DMS79 (cell line): ENCODE measurements around the gene COL23A1.

Experiments
- DNase-seq: peaks from one replicate; lab custom pipeline; 2025; lab: John Stamatoyannopoulos, UW

Gene COL23A1

DNA sequence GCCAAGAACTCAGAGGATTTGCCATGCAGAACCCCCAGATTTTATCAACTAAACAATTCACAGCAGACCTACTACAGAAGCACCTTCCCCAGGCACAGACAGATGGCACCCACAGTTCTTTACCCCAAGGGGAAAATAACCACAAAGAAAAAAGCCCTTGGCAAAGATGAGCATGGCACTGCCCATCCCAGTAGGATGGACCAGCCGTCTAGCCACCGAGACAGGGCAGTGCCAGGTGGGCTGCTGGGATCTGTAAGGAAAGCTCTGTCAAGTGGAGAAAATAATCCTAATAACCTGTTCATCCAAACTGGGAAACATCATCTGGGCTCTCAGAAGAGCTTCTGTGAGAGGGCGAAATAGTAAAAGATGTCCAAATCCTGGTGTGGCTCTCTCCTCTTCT is 130.0 kb downstream of the COL23A1 start:
- no peak for DNase-seq

DNA sequence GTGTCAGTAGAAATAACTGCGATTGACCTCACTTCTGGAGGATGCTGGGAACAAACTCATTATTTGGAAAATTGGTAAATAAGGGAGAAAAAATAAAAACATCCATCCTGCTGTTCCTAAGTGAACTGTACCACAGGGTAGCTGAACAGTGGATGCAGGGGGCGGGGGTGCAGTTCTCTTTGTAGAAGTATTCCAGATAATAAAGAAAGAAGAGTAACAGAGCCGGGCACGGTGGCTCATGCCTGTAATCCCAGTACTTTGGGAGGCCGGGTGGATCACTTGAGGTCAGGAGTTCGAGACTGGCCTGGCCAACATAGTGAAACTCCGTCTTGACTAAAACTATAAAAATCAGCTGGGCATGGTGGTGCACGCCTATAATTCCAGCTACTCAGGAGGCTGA is 132.1 kb downstream of the COL23A1 start:
- DNase-seq, result no peak

DNA sequence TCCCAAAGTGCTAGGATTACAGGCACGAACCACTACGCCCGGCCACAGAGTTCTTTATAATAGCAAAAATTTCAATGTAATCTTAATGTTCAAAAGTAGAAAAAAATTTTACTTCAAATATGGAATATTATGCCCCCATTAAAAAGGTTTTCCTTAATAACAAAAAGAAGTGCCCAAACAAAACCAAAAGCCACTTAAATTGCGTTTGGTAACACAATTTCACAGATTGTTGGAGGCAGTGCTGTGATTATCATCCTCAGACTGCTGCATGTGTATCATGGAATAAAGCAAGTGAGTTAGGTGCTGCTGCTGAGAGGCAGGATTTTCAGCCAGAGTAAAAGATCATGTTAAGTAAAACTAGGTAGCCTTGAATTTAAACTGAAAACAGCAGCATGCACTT is 132.7 kb downstream of the COL23A1 start:
- DNase-seq, result no peak

DNA sequence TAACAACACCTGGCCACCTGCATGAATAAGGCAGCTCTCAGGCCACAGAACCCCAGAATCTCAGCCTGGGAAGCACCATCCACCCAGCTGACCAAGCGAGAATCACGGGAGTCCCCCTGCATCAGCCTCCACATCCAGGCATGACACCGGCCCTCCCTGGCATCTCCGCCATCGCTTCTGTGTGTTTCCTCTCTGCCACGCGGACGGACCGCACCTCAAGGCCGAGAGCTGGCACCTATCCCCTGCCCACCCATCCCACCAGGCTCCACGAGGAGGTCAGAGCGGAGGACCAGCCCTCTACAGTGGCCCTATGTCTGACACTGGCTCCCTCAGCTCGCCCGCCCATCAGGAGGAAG is 134.7 kb downstream of the COL23A1 start:
- DNase-seq, result no peak

DNA sequence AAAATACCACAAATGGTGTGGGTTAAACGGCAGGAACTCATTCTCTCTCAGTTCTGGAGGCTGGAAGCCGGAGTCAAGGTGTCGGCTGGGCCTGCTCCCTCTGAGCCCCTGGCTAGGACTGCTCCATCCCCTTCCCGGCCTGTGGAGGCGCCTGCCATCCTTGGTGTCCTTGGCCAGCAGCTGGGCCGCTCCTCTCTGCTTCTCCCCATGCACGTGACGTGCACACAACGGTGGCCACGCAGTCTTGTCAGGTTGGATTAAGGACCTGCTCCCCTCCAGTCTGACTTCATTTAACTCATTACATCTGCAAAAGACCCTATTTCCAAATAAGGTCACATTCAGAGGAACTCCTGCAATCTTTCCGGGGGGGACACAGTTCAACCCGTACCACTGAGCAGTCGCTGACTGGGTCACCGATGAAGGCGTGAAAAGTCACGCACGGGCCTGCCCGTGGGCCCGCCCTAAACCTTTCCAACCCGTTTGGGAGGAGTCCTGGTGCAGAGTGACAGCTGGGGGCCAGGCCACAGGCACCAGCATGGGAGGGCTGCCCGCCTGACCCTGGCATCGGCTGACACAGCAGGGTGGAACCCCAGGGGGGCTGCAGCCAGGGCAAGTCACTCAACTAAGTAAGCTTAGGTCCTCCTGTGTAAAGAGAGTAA is 135.2 kb downstream of the COL23A1 start:
- DNase-seq, result no peak

DNA sequence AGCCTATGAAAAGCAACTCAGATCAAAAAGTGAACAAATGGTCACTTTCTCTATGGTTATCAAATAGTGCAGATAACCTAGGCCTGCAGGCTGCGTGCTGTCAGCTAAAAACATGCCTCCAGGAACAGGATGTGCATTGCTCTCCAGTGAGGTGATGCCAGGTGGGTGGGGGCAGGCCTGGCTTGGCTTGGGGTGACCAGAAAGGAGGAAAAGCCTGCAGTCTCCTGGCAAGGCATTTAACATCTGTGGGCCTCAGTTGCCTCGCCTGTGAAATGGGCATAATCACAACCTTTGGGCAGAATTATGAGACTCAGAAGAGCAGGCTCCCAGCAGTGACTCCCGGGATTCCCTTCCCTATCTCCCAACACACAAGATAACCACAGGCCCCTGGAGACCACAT is 135.9 kb downstream of the COL23A1 start:
- DNase-seq, result no peak

DNA sequence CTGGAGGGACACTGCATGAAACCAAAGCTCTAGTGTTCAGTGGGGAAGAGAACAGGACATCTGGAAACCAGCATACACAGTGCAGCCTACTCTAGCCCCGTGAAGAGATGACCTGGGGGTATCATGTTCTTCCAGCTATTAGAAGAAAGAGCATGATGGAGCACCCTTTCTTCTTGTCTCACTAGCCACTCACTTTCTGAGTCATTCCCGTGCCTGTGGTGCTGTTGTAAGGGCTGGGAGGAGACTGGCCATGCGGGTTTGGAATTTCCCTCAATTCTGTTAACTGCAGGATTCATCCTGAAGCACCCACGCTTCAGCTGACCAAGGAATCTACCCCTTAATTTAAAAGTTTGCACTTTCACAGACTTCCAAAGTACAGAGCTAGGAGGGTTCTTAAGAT is 137.0 kb downstream of the COL23A1 start:
- no peak for DNase-seq

DNA sequence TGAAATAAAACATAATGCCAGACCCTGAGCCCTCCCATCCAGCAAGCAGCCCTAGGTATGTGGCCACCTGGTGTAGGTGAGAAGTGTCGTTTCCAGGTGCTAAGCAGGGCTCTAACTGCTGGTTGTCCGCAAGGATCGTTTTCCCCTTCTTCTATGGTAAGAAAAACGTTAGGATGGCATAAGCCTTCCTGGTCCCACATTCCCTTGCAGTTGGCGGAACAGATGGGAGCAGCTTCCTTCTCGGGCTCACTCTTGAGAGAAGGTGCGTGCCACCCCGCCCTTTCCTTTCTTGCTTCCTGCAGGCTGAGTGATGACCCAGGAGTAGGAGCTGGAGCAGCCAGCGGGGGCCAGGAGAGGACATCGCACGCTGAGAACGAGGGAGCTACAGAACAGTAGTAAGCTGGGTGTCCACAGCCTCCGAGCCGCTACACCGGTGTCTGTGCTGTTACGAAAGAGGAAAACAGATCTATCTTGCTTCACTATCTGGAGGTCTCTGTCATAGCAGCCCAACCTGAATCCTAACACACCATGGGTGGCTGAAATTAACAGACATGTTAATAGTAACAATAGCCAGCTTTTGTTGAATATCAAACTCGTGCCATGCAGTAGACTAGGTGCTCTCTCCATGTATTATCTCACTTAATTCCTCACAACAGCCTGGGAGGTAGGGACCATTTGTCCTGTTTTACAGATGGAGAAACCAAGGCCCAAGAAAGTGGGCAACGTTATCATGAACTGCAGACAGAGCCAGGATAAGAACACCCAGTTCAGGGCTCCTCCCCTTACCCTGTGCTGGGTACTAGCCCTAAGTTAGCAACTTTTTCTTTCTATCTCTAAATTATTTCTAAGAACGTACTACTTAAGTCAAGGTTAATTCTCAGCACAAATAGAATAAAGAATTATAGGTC is 139.8 kb downstream of the COL23A1 start:
- DNase-seq, result no peak

DNA sequence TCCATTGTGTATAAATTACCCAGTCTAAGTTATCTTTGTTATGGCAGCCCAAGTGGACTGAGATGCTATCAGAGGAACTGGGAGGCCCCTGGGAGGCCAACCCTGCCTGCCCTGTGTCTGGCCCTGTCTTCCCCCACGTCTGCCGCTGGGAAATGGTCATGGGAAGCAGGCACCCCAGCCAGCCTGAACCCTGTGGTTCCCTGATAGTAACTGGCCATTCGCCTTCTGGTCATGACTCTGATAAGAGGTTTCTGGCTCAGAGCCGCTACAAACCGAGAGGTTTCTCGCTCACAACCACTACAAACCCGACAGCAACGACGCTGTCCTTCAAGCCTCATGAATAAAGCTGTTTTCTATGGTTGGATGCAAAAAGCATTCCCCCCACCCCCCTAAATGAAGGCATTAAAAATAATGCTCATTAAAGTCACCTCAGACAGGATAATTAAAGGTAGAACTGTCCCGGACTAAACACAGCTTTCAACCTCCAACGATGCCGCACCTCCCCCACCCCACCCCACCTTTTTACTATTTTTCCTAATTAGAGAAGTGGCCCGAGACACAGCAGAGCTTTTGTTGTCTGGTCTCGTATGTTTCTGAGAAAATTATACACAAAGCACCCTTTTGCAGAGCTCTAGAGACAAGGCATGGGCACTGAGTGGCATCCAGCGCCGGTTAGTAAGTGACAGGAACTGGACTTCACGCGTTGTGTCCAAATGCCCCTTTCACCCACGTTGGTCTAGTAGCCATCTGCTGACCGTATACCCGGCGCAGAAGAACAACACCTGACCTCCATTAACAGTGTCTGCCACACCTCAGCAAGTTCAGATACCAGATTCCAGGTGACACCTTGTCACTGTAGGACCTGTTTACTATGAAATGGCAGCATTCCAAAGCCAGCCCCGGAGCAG is 140.8 kb downstream of the COL23A1 start:
- DNase-seq, result no peak

DNA sequence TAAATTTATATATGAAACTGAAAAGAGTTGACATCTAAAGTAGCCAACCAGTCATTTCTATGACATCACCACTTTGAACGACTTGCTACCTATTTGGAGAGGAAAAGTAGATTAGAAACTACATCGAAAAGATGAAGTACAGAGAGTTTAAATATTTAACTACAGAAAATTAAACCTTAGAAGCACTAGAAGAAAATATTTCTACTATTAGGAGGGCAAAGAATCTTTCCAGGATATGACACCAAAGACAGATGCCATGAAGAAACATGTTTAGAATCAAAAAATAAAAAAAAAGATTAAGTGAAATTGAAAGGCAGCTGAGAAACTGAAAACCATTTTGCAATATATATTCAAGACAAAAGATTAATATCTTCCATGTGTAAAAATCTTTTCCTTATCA is 144.7 kb downstream of the COL23A1 start:
- no peak for DNase-seq

DNA sequence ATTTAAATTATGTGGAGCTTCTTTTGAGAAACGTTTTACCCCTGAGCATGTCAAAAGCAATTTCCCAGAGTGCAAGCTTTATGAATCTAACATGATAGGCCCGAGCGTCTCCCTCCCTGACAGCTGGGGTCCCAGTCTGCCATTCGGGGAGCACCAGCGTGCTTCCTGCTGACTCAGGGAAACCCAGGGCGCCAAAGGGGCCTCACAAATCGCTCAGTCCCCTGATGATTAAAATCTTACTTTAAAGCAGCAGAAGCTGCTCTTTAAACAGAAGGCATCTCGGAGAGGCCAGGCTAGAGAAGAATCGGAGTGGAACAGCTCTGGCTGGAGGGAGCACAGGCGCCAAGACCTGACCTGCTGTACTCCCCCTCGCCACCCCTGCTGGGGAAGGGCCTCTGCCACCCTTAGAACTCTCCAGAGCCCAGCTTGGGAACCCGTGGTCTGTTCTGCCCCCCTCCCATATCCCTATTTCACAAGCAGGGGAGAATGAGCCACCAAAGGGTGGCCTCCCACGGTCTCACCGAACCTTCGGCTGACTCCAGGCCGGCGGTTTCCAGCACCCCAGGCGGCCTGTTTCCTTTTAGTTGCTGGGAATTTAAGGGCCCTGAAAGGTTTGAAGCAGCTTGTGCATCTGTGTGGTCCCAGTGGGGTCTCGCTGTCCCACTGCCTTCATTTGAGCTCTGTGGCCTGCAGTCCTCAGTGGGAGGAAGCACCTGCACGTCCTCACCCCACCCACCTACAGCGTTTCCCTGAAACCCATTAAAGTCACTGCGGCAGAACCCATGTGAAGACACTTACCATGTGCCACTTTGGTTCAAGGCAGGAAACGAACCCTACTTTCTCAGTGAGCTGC is 147.6 kb downstream of the COL23A1 start:
- DNase-seq, result no peak

DNA sequence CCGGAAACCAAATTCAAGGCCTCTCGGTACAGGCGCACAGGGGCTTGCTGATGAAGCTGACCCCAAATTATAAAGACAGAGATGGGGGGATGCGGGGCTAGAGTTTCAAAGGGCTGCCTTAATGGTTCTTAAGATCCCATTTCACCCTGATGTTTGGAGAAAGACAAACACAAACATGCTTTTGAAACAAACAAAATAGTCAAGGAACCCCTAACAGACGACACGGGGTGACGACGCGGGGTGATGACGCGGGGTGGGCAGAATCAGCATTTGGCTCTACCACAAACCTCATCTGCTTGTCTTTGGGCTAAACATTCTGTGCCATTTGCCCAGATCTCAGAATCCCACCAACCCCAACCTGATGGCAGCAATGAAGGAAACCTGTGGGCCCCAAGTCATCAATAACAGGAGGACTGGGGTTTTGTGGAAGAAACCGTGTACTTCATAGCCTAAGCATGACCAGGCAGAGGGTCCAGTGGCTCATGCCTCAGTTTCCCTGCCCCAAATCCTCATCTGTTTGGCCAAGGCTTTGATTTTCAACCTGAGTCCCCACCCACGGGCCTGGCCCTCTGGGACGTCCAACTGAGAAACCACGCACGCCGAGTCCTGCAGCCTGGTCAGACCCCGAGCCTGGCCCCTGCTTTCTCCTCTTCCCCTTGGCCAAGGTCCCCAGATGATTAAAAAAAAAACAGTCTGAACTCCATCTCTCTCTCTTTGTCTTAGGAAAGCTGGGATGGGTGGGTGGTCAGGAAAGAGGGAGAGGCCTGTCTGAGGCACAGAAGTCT is 148.5 kb downstream of the COL23A1 start:
- DNase-seq, result no peak

DNA sequence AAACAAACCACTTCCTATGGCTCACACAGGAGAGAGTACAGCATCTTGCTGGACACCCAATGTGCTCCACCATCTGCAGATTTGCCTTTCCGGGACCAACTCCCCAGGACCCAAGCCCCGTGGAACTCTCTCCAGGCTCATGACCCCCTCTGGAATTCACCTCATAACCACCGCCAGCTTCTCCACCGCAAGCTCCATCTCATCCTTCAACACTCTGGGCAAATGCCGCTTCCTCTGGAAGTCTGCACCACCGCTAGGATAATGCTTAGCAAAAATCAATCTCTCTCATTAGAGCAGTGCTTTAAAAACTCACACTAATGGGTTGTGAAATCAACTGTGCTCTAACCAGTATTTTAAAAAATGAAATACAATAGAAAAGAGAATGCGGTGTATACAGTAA is 150.0 kb downstream of the COL23A1 start:
- no peak for DNase-seq

DNA sequence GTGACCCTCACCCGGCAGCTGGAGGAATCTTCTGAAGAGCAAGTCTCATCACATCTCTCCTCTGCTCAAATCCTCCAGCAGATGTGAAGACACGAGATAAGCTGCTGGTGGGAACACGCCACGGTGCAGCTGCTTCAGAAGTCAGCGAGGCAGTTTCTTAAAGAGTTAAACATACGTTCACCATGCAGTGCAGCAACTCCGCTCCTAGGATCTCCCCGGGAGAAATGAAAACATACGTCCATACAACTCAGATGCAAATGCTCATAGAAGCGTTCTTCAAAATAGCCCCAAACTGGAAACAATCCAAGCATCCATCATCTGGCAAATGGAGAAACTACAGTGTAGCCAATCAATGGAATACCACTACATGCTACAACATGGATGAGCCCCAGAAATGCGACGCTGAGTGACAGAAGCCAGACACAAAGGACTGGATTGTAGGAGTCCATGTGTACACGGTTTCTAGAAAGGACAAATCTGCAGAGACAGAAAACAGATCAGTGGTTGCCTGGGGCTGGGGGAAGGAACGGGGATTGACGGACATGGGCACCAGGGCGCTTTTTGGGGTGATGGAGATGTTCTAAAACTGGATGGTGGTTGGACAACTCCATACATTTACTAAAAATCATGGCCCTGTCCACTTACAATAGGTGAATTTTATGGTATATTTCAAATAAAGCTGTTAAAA is 150.6 kb downstream of the COL23A1 start:
- no peak for DNase-seq

DNA sequence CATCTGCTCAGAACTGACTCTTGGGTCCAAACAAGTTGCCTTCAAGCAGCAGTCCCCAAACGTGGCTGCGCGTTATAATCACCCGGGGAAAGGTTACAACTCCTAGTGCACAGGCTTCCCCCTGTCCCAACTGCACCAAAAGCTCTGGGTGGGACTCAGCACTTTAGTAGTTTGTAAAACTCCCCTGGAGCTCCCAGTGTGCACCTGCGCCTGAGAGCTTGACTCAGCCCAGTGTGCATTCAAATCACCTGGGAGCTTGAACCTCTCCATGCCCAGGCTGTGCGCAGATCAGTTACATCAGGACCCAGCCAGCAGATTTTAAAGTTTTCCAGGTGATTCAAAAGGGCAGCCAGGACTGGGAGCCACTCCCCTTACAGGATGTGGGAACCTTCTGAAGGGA is 151.4 kb downstream of the COL23A1 start:
- no peak for DNase-seq

DNA sequence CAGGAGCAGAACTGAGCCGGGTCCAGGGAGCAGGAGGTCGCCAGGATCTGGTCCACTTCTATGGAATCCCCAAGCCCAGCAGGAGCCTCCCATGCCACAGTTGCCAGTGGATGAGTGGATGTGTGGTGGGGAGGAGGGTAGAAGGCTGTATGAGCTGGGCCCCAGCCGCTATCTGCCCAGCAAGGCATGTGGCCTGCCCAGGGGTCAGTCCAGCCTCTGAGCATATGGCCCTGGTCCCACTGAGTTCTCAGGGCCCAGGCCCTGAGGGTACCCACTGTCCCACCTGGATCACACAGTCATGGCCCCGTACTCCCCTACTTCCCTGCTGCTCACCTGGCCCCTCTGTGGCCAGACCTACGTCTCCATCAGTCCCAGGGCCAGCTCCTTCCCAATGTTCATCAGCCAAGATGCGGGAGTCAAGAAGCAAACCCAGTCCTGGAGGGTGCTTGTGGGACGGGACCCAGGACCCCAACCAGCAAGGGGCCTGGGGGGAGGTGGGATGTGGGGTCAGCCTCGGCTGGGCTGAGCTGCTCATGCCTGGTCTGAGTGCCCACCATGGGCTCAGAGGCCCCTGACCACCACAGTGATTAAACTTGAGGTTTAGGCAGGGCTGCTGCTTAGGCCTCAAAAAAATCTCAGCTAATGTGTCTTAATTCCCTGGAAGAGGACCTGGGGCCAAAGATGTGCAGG is 152.7 kb downstream of the COL23A1 start:
- DNase-seq, result no peak

DNA sequence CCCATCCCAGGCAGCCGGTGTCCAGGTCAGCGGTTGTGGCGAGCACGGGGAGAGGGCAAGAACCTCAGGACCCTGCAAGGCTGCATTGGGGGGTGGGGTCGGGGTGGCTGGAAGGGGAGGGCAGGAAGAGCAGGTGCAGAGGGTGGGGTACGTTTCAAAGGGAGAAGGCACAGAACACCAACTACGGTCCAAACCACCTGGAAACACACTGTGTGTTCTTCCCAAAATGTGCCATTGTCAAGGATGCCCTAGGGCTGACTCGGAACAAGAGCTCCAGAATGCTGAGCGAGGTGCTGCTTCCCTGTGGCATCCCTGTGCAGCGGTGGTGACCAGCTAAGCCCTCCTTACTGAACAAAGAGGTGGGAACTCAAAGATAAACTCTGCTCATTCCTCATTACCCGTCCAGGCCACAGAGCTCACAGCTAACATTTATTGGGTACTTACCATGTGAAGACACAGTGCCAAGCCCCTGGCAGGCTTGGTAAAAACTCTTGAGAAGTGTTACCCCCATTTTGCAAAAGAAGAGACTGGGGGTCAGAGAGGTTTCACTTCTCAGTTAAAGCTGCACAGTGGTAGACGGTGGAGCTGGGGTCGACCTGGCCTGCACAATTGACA is 153.8 kb downstream of the COL23A1 start:
- no peak for DNase-seq

DNA sequence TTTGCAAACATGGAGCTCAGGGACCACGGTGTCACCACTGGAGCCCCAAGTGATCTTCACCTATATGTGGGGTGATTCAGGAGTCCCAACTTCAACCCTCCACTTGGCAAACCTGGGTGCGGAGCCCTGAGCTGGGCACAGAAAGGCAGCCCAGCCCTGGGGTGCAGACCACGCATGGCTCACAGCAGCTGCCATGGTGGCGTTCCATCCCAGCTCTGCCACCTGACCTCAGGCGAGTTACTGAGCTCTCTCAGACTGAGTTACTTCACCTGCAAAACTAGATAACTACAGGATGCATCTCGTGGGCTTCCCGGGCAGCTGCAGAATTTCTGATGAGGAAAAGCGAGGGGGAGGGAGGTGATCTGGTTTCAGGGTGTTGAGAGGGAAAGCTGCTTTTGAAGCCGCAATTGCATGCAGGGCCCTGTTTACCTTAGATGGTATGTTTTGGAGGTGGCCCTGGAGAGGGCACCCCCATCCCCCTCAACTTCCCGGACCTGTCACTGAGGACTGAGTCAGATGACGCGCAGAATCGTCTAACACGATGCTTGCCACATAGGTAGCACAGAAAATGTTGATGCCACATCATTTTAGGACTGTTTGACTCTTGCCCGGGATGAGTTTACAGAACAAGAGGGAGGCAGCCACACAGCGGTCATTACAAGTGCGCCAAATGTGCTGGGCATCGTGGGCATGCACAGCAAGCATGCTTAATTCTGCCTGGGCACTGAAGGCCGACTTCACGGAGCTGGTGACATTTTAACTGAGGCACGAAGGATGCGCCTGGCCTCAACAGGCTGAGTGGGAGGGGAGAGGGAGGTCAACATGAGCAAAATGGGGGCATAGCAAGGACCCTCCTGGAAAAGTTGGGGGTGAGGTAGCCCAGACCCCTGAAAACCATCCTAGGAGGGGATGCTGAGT is 154.6 kb downstream of the COL23A1 start:
- DNase-seq, result no peak
